ENCODE data around the gene MAML1.
A peak's percentile ranks its signal among the peaks of the same experiment; 100 is the strongest.

MAML1 gene

DNA sequence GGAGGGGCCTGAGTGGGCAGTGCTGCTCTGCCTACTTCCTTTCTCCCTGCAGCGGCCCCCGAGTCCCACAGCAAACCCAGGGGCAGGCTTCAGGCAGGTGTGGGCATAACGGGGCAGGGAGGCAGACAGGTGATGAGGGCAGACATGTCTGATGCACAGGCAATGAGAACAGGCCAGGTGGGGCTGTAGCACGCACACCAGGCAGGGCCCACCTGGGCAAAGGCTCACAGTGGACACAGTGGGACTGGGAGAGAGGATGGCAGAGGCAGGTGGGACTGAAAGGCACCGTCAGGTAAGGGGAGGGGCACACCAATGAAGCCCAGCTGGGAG, 67.0 kb downstream of the MAML1 start:
- no peak for DNase-seq (ENCODE audit: low spot score)
- TF ChIP-seq, protein P1, sequence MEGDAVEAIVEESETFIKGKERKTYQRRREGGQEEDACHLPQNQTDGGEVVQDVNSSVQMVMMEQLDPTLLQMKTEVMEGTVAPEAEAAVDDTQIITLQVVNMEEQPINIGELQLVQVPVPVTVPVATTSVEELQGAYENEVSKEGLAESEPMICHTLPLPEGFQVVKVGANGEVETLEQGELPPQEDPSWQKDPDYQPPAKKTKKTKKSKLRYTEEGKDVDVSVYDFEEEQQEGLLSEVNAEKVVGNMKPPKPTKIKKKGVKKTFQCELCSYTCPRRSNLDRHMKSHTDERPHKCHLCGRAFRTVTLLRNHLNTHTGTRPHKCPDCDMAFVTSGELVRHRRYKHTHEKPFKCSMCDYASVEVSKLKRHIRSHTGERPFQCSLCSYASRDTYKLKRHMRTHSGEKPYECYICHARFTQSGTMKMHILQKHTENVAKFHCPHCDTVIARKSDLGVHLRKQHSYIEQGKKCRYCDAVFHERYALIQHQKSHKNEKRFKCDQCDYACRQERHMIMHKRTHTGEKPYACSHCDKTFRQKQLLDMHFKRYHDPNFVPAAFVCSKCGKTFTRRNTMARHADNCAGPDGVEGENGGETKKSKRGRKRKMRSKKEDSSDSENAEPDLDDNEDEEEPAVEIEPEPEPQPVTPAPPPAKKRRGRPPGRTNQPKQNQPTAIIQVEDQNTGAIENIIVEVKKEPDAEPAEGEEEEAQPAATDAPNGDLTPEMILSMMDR (IDR thresholded peaks at IDR 0.05; ENCODE audit: extremely low read depth, missing control alignments) = no peak

DNA sequence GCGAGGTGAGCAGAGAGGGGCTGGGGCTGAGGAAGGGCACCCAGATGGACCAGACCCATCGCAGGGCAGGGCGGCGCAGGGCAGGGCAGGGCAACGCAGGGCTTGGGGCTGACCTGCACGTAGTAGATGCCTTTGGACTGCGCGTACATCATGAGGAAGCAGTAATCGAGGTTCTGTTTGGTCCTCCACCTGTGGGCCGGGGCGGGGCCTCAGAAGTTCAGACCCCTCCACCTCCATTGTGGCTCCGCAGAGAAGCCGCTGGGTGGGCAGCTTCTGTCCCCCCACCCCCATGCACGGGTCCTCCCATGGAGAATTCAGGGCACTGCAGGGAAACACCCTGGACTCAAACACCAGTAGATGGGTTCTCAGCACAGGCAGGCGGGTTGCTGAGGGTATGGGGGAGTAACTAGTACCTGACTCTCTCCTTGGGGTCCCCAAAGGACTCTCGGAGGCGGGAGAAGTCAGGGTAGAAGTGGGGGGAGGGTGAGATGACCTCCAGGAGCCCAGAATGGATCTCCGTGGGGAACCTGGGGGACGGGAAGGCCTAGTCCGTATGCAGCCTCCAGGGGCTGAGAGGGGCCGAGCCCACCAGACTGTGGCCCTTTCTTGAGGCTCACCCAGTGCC, 67.6 kb downstream of the MAML1 start:
- TF ChIP-seq, protein P1 (IDR thresholded peaks at IDR 0.05; ENCODE audit: extremely low read depth, missing control alignments) = no peak
- no peak for DNase-seq (ENCODE audit: low spot score)

DNA sequence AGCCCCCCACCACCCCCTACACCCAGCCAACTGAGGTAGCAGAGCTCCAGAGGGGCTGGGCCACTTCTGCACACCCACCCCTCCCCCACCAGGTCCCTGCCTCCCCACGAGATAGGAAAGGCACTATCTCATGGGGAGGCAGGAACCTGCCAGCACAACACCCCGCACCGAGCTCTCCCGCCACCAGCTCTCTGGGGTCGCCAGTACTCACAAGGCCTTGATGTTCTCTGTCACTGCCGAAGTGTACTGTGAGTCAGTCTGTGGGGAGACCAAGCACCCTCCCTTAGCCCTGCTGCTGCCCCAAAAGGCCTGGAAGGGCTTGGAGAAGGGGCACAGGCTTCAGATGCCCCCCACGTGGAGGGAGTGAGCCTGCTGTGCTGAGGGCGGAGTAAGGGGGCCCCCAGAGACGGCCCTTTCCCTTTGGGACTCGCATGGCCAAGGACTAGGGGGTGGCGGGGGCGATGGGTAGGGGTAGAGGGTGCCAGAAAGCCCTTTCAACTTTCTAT, 68.1 kb downstream of the MAML1 start:
- TF ChIP-seq, protein P1 (IDR thresholded peaks at IDR 0.05; ENCODE audit: extremely low read depth, missing control alignments) = no peak
- DNase-seq (ENCODE audit: low spot score) = peak; percentile 25

DNA sequence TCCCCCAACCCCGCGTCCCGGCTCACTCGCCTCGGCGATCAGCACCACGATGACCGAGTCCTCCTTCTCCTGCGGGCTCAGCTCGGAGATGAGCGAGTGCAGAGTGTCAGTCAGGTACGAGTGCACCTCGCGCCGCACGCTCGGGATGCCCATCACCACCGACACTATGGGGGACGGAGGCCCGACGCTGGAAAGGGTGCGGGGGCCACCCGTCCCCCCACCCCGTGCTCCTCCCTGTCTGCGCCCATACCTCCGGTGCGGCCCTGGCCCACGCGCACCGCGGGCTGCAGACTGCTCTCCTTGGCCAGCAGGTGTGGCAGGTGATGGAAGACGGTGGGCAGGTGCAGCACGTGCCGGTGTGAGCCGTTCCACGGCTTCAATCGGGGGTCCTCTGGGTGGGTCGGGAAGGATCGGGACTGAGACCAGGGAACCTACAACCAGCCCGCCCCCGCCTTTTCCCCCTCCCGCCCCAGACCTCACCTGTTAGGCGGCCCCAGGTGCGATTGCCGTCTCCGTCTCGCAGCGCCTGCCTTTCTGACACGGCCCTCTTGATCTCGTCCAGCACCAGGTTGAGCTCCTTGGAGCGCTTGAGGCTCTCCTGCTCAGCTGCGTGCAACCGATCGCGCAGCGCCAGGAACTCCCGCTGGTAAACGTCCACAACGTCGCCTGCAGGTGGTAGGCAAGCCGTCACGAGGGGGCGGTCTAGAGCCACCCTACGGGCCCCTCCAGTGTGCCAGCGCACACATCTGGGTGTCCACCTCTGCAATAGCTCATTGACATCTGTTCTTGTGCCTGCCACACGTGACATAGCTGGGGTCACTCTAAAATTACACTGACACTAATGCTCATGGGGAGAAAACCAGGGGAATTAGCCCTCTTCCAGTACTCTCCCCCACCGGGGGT, 68.9 kb downstream of the MAML1 start:
- TF ChIP-seq, protein P1 (IDR thresholded peaks at IDR 0.05; ENCODE audit: extremely low read depth, missing control alignments) = peak; percentile 71
- peak; percentile 87 for DNase-seq (ENCODE audit: low spot score)

DNA sequence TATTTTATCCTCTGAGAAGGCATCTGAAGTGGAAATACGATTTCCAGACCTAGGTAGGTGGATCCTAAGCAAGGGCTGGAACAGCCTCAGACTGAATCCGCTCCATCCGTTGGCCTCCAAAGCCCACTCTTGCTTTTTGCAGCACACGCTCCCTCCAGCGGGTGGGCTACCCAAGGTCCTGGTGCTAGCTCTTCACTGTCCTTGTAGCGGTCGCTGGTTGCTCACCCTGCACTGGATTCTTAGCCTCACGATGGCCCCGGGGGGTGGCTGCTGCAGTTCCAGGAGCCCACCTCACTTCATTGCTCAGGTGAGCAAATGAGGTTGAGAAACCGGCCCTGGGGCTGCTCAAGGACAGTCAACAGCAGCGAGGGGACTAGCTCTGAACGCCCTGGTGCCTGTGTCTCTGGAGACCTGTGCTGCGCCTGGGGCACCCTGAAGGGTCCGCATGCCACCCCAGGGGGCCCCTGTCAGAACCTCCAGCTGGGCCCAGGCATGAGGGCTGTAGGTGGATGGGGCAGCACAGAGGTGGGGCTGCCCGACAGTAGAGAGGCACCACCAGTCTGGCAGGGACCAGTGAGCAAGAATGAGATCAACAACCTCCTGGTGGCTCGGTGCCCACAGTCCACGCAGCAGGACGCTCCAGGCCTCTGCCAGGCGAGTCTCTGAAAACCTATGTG, 69.7 kb downstream of the MAML1 start:
- TF ChIP-seq, protein P1 (IDR thresholded peaks at IDR 0.05; ENCODE audit: extremely low read depth, missing control alignments) = no peak
- peak; percentile 6 for DNase-seq (ENCODE audit: low spot score)

DNA sequence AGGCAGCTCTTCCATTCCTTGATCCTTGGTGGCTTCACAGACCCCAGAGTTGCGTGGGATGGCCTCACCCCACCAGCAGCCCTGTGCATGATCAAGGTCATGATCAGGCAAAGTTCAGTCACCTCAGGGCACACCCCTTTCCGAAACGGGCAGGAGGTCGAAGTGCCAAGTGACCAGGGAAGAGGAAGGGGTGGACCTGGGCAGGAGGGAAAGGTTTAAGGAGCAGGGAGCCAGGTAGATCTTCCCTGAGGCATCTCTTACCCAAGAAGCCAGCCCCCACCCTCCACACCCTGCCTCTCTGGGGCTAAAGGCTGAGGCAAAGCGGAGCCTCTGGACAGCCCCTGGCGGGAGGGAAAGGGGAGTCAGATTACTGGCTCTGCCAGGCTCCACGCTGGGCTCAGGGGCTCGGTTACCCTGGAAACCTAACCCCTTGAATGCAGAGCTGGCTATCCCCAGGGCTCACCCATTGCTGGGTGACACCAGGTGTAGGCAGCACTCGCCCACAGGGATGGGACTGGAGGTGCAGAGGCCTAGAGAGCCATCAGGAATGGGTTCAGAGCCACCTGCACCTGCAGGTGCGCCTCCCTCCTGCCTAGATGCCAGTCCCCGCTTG, 70.4 kb downstream of the MAML1 start:
- TF ChIP-seq, protein P1 (IDR thresholded peaks at IDR 0.05; ENCODE audit: extremely low read depth, missing control alignments) = no peak
- peak; percentile 6 for DNase-seq (ENCODE audit: low spot score)
